ENCODE results near the gene ATG12. TPM values are rescaled to one million over a fixed set of nuclear protein-coding genes. Genes with fewer than 3 reads are reported as not detected.

Gene ATG12
- polyA plus RNA-seq, 2 of the 4 experiments (the other 2 are of a cell fraction): 43.3 to 126 TPM

DNA sequence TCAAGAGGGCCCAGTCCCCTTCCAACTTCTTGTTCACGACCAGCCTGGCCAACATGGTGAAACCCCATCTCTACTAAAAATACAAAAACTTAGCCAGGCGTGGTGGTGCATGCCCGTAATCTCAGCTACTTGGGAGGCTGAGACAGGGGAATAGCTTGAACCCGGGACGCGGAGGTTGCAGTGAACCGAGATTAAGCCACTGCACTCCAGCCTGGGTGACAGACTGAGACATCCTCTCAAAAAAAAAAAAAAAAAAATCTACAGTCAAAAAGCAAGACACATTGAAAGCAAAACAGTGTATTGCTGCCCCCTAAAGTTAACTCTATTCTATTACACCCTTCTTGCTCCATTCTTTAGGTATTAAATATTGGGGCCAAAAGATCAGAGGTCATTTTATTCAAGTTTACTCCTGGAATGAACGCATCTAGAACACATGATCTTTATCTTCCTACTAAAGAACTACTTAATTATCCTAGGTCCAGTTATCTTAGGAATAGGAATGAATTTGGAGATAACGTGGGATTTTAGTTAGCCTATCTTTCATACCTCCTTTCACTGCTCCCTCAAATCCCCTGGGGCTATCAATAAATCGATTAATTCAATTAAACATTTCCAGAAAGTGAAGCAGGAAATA lies 2.4 kb downstream of the ATG12 start:
- ChIA-PET POLR2A (interaction anchor here (0.5 kb wide), 1 partner anchor 176 kb away, joined by 3 read pairs; no protein-coding TSS in a partner anchor), CTCF (interaction anchor here (0.6 to 1.5 kb wide), 11 partner anchors 12 to 527 kb away, joined by 3 to 7 read pairs (median 4); no protein-coding TSS in a partner anchor)
- H3K27ac ChIP-seq: no peak overlapping the region
- H3K9me3 ChIP-seq: no peaks in the 10 kb centered on the region
- peak overlapping the region; percentile 93 for H3K4me2 ChIP-seq
- no peak overlapping the region for H3K4me3 ChIP-seq
- TF ChIP-seq SMC3 (IDR thresholded peaks at IDR 0.05) (peak; percentile 33; the same call in 1 of the 3 replicates), JUNB (IDR thresholded peaks at IDR 0.05) (no peak), RAD21 (conservative IDR thresholded peaks at IDR 0.05 in 1 of 2, IDR thresholded peaks at IDR 0.05 in 1 of 2) (peak; percentile 44 to 51; a peak in 4 of 5 replicates), CTCF (IDR thresholded peaks at IDR 0.05) (peak; percentile 45)
- peaks cover 30% of the 10 kb centered on the region; the same call in 2 of the 3 replicates for H3K4me1 ChIP-seq
- 51% methylated on average over 10 of the region's 10 CpGs for WGBS (ENCODE audit: missing lambda C conversion rate)
- no peak for FAIRE-seq
- ATAC-seq: no peak
- peak; percentile 53 to 61 for DNase-seq (ENCODE audit: low read depth in 1 of 2, low spot score in 1 of 2)

DNA sequence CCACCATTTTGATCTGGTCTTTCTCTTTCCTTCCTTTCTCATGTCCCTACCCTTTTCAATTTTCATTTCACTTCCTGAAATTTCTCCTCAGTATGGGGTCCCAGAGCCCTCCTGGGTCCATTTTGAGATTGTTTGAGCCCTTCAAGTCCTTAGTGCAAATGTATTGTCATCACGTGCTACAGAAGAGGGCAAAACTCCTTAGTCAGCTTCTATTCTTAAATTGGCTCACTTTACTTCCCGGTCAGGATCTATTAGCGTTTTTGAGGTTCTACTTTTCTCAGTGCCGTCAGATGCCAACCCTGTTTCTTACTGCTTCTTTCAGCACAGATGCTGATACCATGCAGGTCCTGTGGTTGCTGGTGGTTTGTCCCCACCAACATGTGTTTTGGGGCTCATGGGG lies 5.9 kb downstream of the ATG12 start:
- POLR2A ChIA-PET: no interaction called here
- CTCF ChIA-PET: interaction anchor here (0.9 kb wide), 1 partner anchor 201 kb away, joined by 4 read pairs; no protein-coding TSS in a partner anchor

GRCh38 chr5:115831163-115831768 lies 10.1 kb downstream of the ATG12 start:
- POLR2A ChIA-PET: no interaction called here
- FAIRE-seq: peak; percentile 23
- H3K9me3 ChIP-seq: 0 out of 3 replicates have a peak, but pooled peaks cover 3% of the 10 kb centered on the region

More for the DNA sequence above, 5.9 kb downstream of the ATG12 start:
- no peak for DNase-seq (ENCODE audit: low read depth in 1 of 2, low spot score in 1 of 2)
- peaks cover 21% of the 10 kb centered on the region; the same call in 2 of the 3 replicates for H3K4me1 ChIP-seq
- TF ChIP-seq MAFK (IDR thresholded peaks at IDR 0.05; ENCODE audit: partially characterized antibody) (peak; percentile 45), NFE2L2 (conservative IDR thresholded peaks at IDR 0.05; ENCODE audit: low read length) (no peak)
- H3K27ac ChIP-seq: no peak overlapping the region
- FAIRE-seq: no peak
- 90% methylated on average over 4 of the region's 4 CpGs for WGBS (ENCODE audit: missing lambda C conversion rate)
- no peaks in the 10 kb centered on the region for H3K9me3 ChIP-seq
- no peak for ATAC-seq
- no peak overlapping the region for H3K4me2 ChIP-seq
- no peak overlapping the region for H3K4me3 ChIP-seq

More at GRCh38 chr5:115831163-115831768, 10.1 kb downstream of the ATG12 start:
- peak; percentile 71 to 86; a peak in 5 of 6 replicates for ATAC-seq
- H3K4me2 ChIP-seq: no peak overlapping the region
- no peak overlapping the region for H3K4me3 ChIP-seq
- H3K4me1 ChIP-seq: 0 out of 3 replicates have a peak, but pooled peaks cover 2% of the 10 kb centered on the region
- no peak overlapping the region for H3K27ac ChIP-seq
- 50% methylated on average over 2 of the region's 2 CpGs for WGBS (ENCODE audit: missing lambda C conversion rate)
- CTCF ChIA-PET: interaction anchor here (0.7 to 2.5 kb wide), 4 partner anchors 196 to 237 kb away, joined by 3 to 22 read pairs (median 4); partner anchors contain the start of gene TMED7
- peak; percentile 68; the same call in 2 of the 3 replicates for TF ChIP-seq SMC3 (IDR thresholded peaks at IDR 0.05)
- no peak for TF ChIP-seq RCOR1 (IDR thresholded peaks at IDR 0.05; ENCODE audit: low read depth, low read length)
- peak; percentile 81 for TF ChIP-seq MAFK (IDR thresholded peaks at IDR 0.05; ENCODE audit: partially characterized antibody)
- TF ChIP-seq, protein P1, sequence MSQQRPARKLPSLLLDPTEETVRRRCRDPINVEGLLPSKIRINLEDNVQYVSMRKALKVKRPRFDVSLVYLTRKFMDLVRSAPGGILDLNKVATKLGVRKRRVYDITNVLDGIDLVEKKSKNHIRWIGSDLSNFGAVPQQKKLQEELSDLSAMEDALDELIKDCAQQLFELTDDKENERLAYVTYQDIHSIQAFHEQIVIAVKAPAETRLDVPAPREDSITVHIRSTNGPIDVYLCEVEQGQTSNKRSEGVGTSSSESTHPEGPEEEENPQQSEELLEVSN (IDR thresholded peaks at IDR 0.05; ENCODE audit: borderline replicate concordance, low read depth): no peak
- 0 out of 2 replicates have a peak, but pooled peaks have one; percentile 61 for TF ChIP-seq FOXS1 (CRISPR knock-in tag; IDR thresholded peaks at IDR 0.05)
- TF ChIP-seq CTCF (IDR thresholded peaks at IDR 0.05): peak; percentile 78
- TF ChIP-seq RAD21 (conservative IDR thresholded peaks at IDR 0.05 in 1 of 2, IDR thresholded peaks at IDR 0.05 in 1 of 2): peak; percentile 42 to 48; a peak in 3 of 5 replicates
- no peak for TF ChIP-seq FOSL2 (IDR thresholded peaks at IDR 0.05)
- peak; percentile 60 for TF ChIP-seq FOSL2 (CRISPR knock-in tag; IDR thresholded peaks at IDR 0.05)
- DNase-seq (ENCODE audit: low read depth in 1 of 2, low spot score in 1 of 2): peak; percentile 44 to 50
